ENCODE data around the gene SLC6A17.

The SLC6A17 gene

DNA sequence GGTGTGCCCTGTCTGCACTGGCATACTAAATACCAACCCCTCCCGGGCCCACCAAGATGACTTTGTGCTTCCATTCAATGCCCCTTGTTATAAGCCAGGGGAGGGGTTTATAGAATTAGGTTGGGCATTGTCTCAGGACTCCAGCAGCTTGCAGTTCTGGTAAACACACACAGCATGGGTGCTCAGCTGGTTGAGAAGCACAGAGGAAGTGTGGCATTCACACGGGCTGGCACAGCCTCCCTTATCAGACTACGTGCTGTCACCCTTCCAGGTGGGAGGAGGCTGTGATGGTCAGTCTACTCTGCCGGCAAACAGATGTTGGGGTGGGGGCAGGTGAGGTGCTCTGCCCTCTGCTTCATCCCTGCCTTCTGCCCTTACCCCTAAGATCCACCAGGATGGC lies 15.0 kb upstream of the SLC6A17 start:
- in situ Hi-C loops (cut with MboI; ENCODE audit: low sequenced_read_pairs) = no loop called here

DNA sequence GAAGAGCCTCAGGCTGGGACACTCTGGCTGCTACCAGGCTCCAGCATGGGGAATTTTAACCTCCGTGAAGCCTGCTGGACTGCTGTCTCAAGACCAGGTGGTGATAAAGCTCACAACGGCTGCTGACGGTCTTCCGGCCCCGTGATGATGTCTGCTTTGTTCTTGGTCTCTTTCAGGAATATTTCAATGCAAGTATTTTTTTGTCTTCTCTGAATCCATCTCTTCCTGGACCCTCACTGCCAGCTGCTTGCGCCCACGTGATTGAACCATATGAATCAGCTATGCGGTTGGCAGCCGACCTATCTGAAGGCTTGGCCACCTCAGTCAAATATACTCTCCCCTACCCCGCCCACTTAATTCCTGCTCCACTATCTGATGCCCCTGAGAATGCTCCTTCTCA lies 14.6 kb upstream of the SLC6A17 start:
- in situ Hi-C loops (cut with MboI; ENCODE audit: low sequenced_read_pairs) = no loop called here

DNA sequence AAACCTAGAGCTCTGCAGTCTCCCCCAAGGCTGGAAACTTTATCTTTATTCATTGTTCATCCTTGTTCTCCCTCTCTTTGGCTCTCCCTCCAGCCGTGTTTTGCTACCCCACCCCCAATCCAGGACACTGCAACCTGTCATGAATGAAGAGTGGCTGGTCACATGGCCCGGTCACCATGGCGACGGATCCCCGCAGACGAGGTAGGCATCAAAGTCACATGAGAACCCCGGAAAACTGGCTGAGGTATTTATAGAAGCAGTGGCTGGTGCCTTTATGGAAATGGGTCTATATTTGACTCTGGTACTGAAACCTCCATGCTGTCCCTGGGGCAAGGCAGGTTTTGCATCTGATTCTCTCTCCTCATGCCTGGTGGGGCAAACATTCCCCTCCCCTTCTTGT lies 13.4 kb upstream of the SLC6A17 start:
- in situ Hi-C loops (cut with MboI; ENCODE audit: low sequenced_read_pairs) = no loop called here

DNA sequence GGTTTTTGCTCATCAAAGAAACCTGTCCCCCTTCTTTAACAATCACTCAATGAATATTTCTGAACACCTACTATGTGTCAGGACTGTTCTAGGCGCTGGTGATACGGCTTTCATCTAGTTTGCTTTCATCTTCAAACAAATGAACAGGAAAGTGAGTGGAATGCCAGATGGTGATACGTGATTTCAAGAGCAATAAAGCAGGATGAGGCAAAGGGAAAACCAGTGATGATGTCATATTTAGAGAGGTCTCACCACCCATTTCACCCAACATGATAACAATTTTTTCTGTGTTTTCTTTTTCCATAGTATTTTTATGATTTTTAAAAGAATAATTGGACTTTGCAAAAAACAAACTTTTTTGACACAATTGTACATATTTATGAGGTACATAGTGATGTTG lies 11.3 kb upstream of the SLC6A17 start:
- in situ Hi-C loops (cut with MboI; ENCODE audit: low sequenced_read_pairs) = no loop called here

GRCh38 chr1:110144366-110144765 lies 5.9 kb upstream of the SLC6A17 start:
- in situ Hi-C loops (cut with MboI; ENCODE audit: low sequenced_read_pairs) = no loop called here

DNA sequence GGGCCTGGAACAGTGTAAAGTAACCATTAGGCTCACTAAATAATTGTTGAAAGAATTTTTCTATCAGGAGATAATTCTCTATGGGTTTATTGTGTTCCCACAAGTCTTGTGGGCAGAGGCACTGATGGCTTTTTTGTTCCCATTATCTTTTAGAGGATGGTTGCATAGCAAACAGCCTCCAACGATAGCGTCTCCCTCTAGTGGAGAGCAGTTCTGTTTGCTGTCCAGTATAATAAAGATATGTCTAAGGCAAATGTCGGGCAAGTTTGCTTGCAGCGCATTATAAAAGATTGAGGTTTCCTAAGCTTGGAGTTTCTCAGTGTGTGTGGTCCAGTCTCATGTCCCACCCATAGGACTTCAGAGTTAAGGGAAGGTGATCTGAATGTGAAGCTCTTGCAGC lies 1.3 kb upstream of the SLC6A17 start:
- in situ Hi-C loops (cut with MboI; ENCODE audit: low sequenced_read_pairs) = no loop called here

GRCh38 chr1:110151175-110151669 lies 928 bp downstream of the SLC6A17 start:
- in situ Hi-C loops (cut with MboI; ENCODE audit: low sequenced_read_pairs) = no loop called here

- in situ Hi-C loops (cut with MboI; ENCODE audit: low sequenced_read_pairs) = no loop called here
These were observed 2.0 kb downstream of the SLC6A17 start for GRCh38 chr1:110152133-110152785.

DNA sequence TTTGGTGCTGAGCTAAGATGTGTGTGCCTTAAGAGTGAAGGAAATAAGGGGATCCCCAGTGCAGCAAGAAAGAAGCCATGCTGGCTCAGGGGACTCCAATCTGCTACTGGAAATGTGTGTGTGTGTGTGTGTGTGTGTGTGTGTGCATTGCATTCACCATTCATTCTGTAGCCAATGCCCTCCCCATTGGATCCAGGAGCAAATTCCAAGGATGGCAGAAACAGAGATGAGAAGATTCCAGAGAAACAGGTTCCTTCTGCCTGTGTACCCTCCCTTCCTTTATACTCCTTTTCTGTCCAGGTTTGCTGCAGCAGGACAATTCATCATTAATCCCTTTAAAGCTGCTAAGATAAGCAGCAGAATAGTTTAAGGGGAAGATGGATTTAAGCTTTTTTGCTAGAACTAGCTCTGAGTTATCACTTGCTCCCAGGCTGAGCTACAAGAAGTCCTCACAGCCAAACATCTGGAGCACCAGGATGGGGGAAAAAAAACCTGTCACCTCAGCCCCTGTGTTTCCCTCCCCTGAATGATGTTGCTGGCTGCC lies 3.2 kb downstream of the SLC6A17 start:
- in situ Hi-C loops (cut with MboI; ENCODE audit: low sequenced_read_pairs) = no loop called here

DNA sequence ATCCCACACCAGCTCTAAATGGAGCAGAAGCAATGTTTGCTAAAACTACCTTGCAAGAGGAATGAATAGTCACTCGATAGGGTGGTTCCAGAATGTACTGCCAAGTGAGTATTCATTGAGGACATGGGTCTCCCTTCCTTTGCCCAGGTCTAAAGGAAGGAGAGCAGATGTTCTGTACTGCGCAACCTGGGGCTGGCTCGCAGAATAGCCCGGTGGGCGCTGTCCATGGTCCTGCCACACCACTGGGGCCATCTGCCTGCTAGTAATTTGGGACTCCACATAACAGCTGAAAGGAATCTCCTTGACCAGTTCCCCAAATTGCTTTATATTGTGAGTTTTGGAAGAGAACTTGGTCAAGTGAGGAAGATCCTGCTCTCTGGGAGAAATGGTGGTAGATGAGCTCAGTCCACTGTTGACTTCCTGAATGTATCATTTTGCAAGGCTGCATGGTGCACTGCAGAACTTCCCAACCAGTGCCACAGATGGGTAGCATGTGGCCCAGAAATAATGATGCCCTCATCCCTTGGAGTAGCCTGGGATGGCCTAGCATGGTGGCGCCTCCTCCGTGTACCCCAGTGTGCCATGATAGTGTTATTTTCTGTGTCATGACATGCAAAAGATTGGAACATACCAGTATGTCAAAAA lies 5.7 kb downstream of the SLC6A17 start:
- in situ Hi-C loops (cut with MboI; ENCODE audit: low sequenced_read_pairs) = no loop called here

DNA sequence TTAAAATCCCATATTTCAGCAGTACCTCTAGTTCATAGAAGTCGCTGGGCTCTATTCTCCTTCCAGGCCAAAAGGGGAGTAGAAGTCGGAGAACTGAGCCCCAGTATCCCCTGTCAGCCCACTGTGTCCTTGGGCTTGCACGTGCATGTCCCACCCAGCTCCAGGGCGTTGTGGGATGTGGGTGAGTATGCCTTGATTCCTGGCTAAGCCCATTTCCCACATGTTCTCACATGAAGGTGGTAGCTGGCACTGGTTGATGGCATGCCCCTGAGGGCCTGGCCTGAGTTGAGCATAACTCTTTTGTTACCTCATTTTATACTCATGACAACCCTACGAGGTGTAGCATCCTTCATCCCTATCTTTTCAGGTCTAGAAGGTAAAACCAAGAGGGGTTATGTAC lies 8.0 kb downstream of the SLC6A17 start:
- in situ Hi-C loops (cut with MboI; ENCODE audit: low sequenced_read_pairs) = no loop called here

- in situ Hi-C loops (cut with MboI; ENCODE audit: low sequenced_read_pairs) = no loop called here
These were observed 8.9 kb downstream of the SLC6A17 start for GRCh38 chr1:110159168-110159567.

- in situ Hi-C loops (cut with MboI; ENCODE audit: low sequenced_read_pairs) = no loop called here
These were observed 10.3 kb downstream of the SLC6A17 start for GRCh38 chr1:110160538-110161100.

GRCh38 chr1:110161165-110161564 lies 10.9 kb downstream of the SLC6A17 start:
- in situ Hi-C loops (cut with MboI; ENCODE audit: low sequenced_read_pairs) = no loop called here

GRCh38 chr1:110161849-110162248 lies 11.6 kb downstream of the SLC6A17 start:
- in situ Hi-C loops (cut with MboI; ENCODE audit: low sequenced_read_pairs) = no loop called here

DNA sequence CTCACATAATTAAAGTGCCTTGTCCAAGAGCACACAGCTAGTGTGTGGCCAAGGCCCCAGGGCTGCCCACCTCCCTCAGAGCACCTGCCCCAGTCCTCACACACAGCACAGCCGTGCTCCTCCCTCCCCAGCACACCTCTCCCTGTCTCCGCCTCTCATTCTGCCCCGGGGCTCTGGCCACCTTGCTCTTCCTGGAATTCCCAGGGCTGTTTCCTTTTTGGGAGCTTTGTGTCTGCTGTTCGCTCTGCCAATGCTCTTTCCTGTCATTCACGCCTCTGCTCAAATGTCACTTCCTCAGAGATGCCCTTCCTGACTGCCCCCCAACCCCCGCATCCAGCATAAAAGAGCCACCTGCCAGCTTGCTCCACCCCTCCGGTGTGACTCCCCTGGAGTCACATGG lies 13.3 kb downstream of the SLC6A17 start:
- in situ Hi-C loops (cut with MboI; ENCODE audit: low sequenced_read_pairs) = no loop called here

DNA sequence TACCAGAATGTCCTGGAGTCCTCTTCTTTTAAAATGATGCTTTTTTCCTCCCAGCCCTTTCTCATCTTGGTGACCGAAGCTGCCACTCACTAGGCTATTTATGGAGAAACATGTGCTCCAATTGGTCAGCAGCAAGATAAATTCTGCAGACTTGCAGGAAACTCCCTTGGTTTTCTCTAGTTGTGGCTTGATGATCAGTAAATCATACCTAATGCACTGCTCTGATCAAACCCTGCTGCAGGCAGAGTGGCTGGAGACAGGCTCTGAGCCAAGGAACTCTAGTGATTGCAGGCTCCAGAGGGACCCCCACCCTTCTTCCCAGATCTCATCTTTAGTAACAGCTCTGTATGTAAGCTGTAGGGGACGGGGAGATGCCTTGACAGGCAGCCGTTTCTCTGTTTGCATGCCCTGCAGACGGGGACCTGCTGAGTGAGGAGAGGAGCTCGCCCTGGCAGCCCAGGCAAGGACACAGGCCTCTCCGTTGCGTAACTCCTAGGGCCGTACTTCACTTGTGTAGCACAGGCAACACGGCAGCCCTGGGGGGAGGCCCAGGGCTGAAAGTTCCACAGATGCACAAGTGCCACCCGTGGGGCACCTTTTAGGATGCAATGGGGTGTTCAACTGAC lies 14.5 kb downstream of the SLC6A17 start:
- in situ Hi-C loops (cut with MboI; ENCODE audit: low sequenced_read_pairs) = no loop called here

DNA sequence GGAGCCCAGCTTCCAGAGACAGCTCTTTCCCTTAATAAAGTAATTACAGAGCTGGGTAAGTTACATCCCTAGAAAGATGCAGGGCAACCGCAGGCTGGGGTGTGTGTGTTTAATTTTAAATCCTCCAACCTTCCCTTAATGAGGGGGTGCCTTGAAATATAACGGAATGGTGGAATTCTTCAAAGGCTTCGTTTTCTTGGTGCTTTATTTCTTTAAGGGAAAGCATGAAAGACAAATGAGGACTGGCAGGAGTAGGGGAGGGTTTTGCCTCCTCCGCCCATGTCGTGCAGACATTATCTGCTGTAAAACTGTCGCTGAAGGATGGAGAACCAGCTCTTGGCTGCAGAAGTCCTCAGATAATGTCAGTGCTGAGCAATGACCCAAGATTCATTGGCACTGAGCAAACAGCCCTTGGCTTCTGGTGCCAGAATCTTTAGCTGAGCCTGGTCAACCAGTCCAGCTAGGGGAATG lies 15.5 kb downstream of the SLC6A17 start:
- in situ Hi-C loops (cut with MboI; ENCODE audit: low sequenced_read_pairs) = no loop called here

GRCh38 chr1:110166861-110167260 lies 16.6 kb downstream of the SLC6A17 start:
- in situ Hi-C loops (cut with MboI; ENCODE audit: low sequenced_read_pairs) = no loop called here

DNA sequence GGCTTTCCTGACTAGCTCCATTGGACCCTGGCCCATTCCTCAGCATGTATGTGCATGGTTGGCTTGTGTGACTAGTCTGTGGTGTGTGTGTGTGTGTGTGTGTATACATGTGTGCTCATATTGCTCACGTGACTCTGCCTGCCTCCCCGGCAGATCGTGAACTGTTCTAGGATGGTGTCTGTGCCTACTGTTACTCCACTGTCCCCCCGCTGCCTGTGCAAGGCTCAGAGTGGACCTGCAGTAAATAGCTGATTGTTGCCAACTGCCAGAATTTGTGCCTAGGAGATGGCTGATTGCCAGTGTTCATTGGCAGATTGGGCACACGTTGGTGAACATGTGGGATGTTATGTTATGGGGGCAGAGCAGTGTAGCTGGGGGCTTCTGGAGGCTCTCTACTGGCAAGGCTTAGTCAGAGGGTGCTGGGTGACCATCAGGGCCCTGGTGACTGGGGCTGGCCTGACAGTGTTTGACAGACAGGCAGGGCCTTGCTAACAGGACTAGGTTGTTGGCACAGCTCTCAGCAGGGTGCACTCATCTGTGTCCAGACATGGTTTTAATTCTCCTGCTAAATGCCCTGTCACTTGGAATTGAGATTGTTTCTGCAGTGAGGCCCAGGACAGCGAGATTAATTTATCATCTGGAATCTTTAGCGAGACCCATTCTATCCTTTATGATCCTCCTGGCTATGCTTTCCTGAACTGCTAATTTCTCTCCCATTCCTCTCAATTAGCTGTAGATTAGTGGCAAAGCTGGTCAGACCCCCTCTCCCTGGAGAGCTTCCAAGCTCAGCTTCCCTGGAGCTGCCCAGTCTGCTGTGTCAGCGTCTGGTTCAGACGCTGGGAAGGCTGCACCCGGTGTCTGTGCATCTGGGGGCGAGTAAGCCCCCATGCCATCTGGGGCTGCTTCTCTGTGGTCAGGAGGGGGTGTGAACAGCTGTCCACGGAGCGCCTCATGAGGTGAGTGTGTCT lies 20.8 kb downstream of the SLC6A17 start:
- in situ Hi-C loops (cut with MboI; ENCODE audit: low sequenced_read_pairs) = no loop called here
